Activated CD4-positive, alpha-beta memory T cell treated with anti-CD3 and anti-CD28 coated beads, Interleukin-2, amount 10 ng/mL, durations not matched to agents 7 days and 5 days (primary cell): ENCODE measurements around the gene FTCDNL1. TPM values are rescaled to one million over a fixed set of nuclear protein-coding genes. Genes with fewer than 3 reads are reported as not detected.

Source experiments
- CTCF ChIA-PET: fragments of 350-600 bp; sonication (Branson Sonifier 250); formaldehyde crosslinking; loops from one replicate; lab custom pipeline; 2021; ENCODE audit warnings: antibody characterized with exemption, inconsistent platforms; lab: Charles Lee
- POLR2A ChIA-PET: fragments of 350-600 bp; sonication (Branson Sonifier 250); formaldehyde crosslinking; loops from one replicate; lab custom pipeline; 2021; ENCODE audit warnings: antibody characterized with exemption; lab: Charles Lee
- DNase-seq: peaks from one replicate; pipeline ENCODE4 v3.0.0-alpha.2; 2020
- H3K27ac Mint-ChIP-seq: one replicate; pipeline ENCODE4 v1.8.0; 2021; ENCODE audit warnings: mild to moderate bottlenecking, mixed read lengths
- H3K27me3 Mint-ChIP-seq: one replicate; pipeline ENCODE4 v1.8.0; 2021; ENCODE audit warnings: mixed read lengths
- H3K36me3 Mint-ChIP-seq: one replicate; pipeline ENCODE4 v1.8.0; 2021; ENCODE audit warnings: low read depth, mixed read lengths
- H3K4me1 Mint-ChIP-seq: one replicate; pipeline ENCODE4 v1.8.0; 2021; ENCODE audit warnings: mixed read lengths
- H3K4me3 Mint-ChIP-seq: one replicate; pipeline ENCODE4 v1.8.0; 2021; ENCODE audit warnings: mild to moderate bottlenecking, mixed read lengths
- H3K9me3 Mint-ChIP-seq: one replicate; pipeline ENCODE4 v1.8.0; 2021; ENCODE audit warnings: mixed read lengths
- total RNA-seq, 2 experiments: library from RNA; stranded (reverse); gene quantifications; one replicate each; pipeline ENCODE4 v1.2.3, GENCODE V29; 2021

Gene FTCDNL1
- total RNA-seq, 2 experiments from 2014 or later = 0.86 to 1.3 TPM

DNA sequence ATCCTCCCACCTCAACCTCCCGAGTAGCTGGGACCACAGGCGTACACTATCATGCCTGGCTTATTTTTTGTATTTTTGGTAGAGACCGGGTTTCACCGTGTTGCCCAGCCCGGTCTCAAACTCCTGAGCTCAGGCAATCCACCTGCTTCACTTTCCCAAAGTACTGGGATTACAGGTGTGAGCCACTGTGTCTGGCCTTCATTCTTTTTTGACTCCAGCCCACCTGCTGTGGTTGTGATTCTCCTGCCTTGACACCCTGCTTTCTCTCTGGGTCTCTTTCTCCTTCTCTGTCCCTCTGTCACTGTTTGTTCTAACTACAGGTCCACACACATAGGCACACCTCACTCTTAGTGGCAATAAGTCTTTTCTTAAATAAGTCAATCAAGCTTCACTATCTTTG is 85.3 kb downstream of the FTCDNL1 start:
- no peaks in the 10 kb centered on the region for H3K36me3 Mint-ChIP-seq
- ChIA-PET POLR2A (no interaction called here), CTCF (no interaction called here)
- H3K4me1 Mint-ChIP-seq = no peaks in the 10 kb centered on the region
- no peak overlapping the region for H3K4me3 Mint-ChIP-seq
- H3K9me3 Mint-ChIP-seq = no peaks in the 10 kb centered on the region
- no peak overlapping the region for H3K27ac Mint-ChIP-seq
- no peak for DNase-seq
- H3K27me3 Mint-ChIP-seq = no peaks in the 10 kb centered on the region

DNA sequence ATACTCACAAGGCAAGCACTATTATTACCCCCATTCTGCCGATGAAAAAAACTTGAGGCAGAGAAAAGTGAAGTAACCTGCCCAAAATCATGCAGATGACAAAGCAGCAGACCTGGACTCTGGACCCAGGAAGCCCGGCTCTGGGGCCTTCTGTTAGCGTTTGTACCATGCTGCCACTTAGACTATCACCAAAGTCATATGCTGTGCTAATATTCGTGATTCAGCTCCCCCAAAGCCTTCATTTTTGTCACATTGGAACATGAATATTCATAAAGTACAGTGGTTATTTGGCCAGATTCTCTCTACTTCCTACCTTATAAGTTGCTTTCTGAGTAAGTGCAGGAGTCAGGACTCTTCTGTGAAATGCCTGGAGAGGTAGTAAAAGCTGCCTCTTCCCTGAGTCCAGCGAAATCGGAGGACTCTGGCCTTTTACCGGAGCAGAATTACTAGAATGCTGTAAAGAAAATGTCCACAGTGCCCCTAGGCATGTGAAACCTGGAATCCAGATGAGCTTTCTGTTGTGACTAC is 86.7 kb downstream of the FTCDNL1 start:
- no peaks in the 10 kb centered on the region for H3K4me1 Mint-ChIP-seq
- H3K9me3 Mint-ChIP-seq = no peaks in the 10 kb centered on the region

DNA sequence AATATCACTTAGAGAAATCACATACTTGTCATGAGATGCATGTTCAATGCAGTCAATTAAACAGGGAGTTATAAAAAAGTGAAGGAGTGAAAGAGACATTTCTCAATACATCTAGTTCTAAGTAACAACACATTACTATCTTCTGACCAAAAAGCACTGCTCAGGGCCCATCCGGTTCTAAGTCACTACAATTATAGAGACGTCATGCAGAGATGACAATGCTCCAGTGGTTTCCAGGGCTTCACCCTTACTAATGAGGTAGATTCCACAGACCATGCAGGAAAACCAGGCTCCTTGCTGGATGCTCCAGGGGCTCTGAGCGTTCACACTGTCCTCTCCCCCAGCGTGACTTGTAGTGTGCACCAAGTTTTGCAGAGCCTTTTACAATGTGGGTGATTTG is 88.0 kb downstream of the FTCDNL1 start:
- ChIA-PET CTCF (no interaction called here), POLR2A (no interaction called here)
- Mint-ChIP-seq H3K4me1 (no peaks in the 10 kb centered on the region), H3K36me3 (no peaks in the 10 kb centered on the region), H3K27me3 (no peaks in the 10 kb centered on the region), H3K9me3 (no peaks in the 10 kb centered on the region), H3K4me3 (no peak overlapping the region), H3K27ac (no peak overlapping the region)
- DNase-seq = no peak

More for the DNA sequence above, 86.7 kb downstream of the FTCDNL1 start:
- Mint-ChIP-seq H3K4me3 (no peak overlapping the region), H3K27me3 (no peaks in the 10 kb centered on the region), H3K36me3 (no peaks in the 10 kb centered on the region), H3K27ac (no peak overlapping the region)
- POLR2A ChIA-PET = no interaction called here
- CTCF ChIA-PET = no interaction called here
- no peak for DNase-seq

DNA sequence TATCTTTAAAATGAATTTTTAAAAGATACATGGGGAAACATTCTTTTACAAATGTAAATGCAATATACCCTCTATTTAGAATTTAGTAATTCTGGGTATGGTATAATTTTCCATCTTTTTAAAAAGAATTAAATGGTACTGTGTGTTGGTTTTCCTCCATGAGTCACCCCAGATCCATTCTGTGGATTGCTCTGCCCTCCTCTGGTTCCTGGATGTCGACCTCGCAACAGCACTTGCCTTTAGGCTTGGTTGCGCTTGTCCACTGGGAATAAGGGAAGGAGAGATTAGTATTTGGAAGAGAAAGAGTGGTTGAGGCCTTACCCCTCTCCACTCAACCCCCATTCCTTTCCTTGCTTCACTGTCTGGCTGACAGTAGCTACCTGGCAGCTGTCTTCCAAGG is 90.4 kb downstream of the FTCDNL1 start:
- Mint-ChIP-seq H3K4me1 (no peaks in the 10 kb centered on the region), H3K36me3 (no peaks in the 10 kb centered on the region), H3K9me3 (no peaks in the 10 kb centered on the region), H3K27me3 (peaks cover 10% of the 10 kb centered on the region), H3K27ac (no peak overlapping the region), H3K4me3 (no peak overlapping the region)
- ChIA-PET POLR2A (no interaction called here), CTCF (no interaction called here)
- no peak for DNase-seq

DNA sequence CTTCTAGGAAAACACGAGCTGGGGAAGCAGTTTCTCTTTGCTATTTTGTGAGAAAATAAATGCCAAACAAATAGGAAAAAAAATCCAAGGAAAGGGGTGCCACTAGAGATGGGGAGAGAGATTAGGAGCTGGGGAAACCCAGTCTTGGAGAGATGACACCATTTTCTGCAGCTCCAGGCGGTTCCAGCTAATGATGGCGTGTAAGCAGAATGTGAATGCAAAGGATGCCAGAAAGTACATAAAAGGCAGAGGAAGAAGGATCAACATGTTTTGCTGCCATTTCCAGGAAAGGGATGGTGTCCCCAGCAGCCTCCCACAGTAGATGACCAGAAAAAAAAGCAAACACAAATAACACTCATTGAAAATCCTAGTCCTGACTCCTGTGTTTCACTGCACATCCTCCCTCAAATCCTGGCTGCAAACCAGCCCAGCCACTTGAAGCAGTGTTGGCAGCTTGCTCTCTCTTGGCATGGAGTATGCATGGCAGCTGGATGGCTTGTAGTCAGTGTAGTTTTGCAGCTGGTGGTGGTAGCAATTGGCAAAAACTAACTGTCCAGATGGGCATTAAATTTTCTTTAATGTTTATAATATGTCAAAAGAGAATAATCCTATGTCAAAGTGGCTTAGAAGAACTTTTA is 93.6 kb downstream of the FTCDNL1 start:
- no peaks in the 10 kb centered on the region for H3K4me1 Mint-ChIP-seq
- no peaks in the 10 kb centered on the region for H3K9me3 Mint-ChIP-seq
- DNase-seq = no peak
- no peak overlapping the region for H3K4me3 Mint-ChIP-seq
- CTCF ChIA-PET = no interaction called here
- POLR2A ChIA-PET = no interaction called here
- H3K36me3 Mint-ChIP-seq = no peaks in the 10 kb centered on the region
- no peak overlapping the region for H3K27ac Mint-ChIP-seq
- H3K27me3 Mint-ChIP-seq = peaks cover 10% of the 10 kb centered on the region

DNA sequence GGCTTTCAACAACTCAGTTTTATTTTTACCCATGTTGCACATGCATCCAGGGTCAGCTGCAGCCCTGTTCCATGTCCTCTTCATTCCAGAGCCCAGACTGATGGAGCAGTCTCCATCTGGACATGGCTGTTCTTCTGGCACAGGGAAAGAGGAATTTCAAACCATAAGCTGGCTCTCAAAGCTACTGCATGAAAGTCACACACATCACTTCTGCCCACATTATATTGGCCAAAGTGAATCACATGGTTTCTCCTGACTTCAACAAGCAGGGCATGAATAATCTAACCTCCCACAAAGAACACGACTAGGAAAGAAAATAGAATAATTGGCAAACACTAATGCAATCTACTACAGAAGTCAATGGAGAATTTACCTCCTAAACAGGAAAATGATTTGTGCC is 94.2 kb downstream of the FTCDNL1 start:
- ChIA-PET CTCF (interaction anchor here (2.8 kb wide), 1 partner anchor 17 kb away, joined by 12 read pairs; no protein-coding TSS in a partner anchor), POLR2A (no interaction called here)
- H3K36me3 Mint-ChIP-seq = no peaks in the 10 kb centered on the region

DNA sequence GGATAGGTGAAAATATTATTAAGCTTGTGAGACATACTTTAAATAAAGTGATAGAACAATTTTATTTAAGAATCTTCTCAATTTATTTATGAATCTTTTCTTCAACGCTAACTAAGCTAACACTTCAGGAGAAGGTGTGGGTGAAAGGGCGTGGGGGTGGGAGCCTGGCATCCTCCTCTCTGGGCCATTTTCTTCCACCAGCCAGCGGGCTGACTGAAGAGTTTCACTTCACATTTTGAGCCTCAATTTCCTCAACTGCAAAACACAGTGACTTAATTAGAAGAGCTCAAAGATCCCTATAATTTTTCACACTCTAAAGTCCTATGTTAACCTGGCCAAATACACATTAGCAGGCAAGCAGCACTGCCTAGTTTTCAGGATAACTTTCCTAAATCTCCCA is 94.8 kb downstream of the FTCDNL1 start:
- Mint-ChIP-seq H3K27me3 (peaks cover 10% of the 10 kb centered on the region), H3K9me3 (no peaks in the 10 kb centered on the region), H3K4me1 (no peaks in the 10 kb centered on the region), H3K27ac (no peak overlapping the region), H3K36me3 (no peaks in the 10 kb centered on the region), H3K4me3 (no peak overlapping the region)
- DNase-seq = no peak
- ChIA-PET POLR2A (no interaction called here), CTCF (interaction anchor here (2.8 kb wide), 1 partner anchor 17 kb away, joined by 12 read pairs; no protein-coding TSS in a partner anchor)

More for the DNA sequence above, 94.2 kb downstream of the FTCDNL1 start:
- H3K9me3 Mint-ChIP-seq = no peaks in the 10 kb centered on the region
- H3K4me3 Mint-ChIP-seq = no peak overlapping the region
- H3K27ac Mint-ChIP-seq = no peak overlapping the region
- H3K27me3 Mint-ChIP-seq = peaks cover 10% of the 10 kb centered on the region
- no peaks in the 10 kb centered on the region for H3K4me1 Mint-ChIP-seq
- DNase-seq = no peak

DNA sequence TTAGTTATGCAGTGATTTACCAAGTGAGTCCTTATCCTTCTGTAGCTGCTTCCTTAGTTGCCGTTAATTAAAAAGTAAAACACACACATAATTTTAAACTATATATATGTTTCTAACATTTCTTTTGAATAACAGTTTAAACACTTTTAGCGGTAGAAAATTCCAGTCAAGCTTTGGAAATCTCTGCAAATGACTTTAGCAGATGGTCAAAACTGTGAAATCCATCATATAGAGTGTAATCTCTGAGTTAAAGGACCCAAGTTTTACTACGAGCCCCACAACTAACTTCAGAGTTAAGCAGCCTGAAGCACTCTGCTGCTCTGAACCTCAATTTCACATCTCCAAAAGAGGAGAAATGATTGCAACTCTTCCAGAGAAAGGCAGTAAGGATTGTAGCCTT is 96.2 kb downstream of the FTCDNL1 start:
- DNase-seq = no peak
- ChIA-PET POLR2A (no interaction called here), CTCF (interaction anchor here (2.8 kb wide), 1 partner anchor 15 kb away, joined by 12 read pairs; no protein-coding TSS in a partner anchor)
- Mint-ChIP-seq H3K36me3 (no peaks in the 10 kb centered on the region), H3K4me1 (no peaks in the 10 kb centered on the region), H3K27ac (no peak overlapping the region), H3K27me3 (peaks cover 10% of the 10 kb centered on the region), H3K9me3 (no peaks in the 10 kb centered on the region), H3K4me3 (no peak overlapping the region)

DNA sequence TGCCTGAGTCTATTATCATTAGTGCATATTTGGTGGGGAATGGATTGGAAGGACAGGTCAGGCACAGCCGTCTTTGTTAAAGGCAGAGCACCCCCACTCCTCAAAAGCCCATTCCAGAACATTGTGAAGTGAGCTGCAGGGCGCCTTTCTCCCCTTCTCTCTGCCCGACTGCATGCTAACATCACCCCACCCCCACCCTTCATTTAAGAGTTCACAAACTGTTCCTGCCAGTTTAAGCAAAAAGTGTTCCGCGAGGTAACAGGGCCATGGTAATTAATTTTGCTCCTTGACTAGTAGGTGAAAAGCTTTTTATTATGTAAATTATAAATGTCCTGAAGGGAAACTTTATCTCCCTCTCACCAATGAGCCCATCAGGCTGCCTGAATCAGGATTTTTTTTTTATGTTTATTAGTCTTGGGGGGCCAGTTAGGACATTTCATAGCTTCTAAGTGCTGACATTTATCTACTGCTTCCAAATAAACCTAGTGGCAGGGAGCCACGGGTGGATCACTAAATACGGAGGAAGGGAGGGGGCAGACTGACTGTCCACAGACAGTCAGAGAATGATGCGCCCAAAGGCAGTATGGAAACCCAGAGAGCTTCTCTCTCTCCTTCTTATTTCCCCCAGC is 99.4 kb downstream of the FTCDNL1 start:
- CTCF ChIA-PET = interaction anchor here (1.0 to 2.3 kb wide), 3 partner anchors 11 to 189 kb away, joined by 3 to 10 read pairs (median 3); no protein-coding TSS in a partner anchor
- DNase-seq = no peak
- H3K27me3 Mint-ChIP-seq = peaks cover 3% of the 10 kb centered on the region
- no peaks in the 10 kb centered on the region for H3K9me3 Mint-ChIP-seq
- no peak overlapping the region for H3K4me3 Mint-ChIP-seq
- no peaks in the 10 kb centered on the region for H3K4me1 Mint-ChIP-seq
- no peak overlapping the region for H3K27ac Mint-ChIP-seq
- no peaks in the 10 kb centered on the region for H3K36me3 Mint-ChIP-seq
- POLR2A ChIA-PET = no interaction called here

DNA sequence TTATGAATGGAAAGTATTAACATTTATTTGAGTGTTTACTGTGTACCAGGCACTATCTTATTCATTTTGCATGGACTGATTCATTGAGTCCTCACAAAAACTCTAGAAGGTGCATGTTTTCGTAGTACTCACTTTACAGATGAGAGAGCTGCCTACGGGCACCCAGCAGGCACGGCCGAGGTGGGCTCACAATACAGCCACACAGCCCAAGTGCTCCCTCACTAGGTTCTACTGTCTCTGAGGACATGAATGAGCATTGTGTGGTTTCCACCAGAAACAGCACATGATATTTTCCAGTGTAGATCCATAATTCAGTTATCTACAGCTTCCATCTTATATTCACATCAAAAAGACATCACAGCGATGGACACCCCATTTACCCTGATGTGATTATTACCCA is 101.4 kb downstream of the FTCDNL1 start:
- H3K9me3 Mint-ChIP-seq = no peaks in the 10 kb centered on the region
- no peak overlapping the region for H3K27ac Mint-ChIP-seq
- H3K27me3 Mint-ChIP-seq = no peaks in the 10 kb centered on the region
- no peaks in the 10 kb centered on the region for H3K36me3 Mint-ChIP-seq
- no peaks in the 10 kb centered on the region for H3K4me1 Mint-ChIP-seq
- ChIA-PET CTCF (no interaction called here), POLR2A (no interaction called here)
- DNase-seq = no peak
- no peak overlapping the region for H3K4me3 Mint-ChIP-seq

DNA sequence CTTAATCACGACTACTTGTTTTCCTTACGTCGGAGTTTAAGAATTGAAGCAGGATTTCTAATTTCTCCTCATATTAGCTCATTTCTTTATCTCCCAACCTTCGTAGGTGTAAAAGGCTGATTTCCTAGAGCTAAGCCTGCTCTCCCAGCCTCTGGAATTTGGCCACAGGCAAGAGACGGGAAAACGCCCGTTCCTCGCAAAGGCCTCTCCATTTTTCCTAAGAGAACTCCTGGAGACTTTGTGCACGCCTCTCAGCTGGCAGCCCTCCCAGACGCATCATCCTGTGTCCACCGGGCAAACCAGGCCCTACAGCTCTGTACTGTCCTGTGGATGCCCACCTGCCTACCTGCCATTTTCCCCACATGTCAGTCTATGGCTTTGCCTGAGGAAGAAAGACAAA is 106.3 kb downstream of the FTCDNL1 start:
- no peaks in the 10 kb centered on the region for H3K36me3 Mint-ChIP-seq
- ChIA-PET POLR2A (no interaction called here), CTCF (no interaction called here)
- no peak for DNase-seq
- H3K4me3 Mint-ChIP-seq = no peak overlapping the region
- H3K4me1 Mint-ChIP-seq = peaks cover 3% of the 10 kb centered on the region
- H3K27me3 Mint-ChIP-seq = peaks cover 8% of the 10 kb centered on the region
- H3K27ac Mint-ChIP-seq = no peak overlapping the region
- no peaks in the 10 kb centered on the region for H3K9me3 Mint-ChIP-seq

DNA sequence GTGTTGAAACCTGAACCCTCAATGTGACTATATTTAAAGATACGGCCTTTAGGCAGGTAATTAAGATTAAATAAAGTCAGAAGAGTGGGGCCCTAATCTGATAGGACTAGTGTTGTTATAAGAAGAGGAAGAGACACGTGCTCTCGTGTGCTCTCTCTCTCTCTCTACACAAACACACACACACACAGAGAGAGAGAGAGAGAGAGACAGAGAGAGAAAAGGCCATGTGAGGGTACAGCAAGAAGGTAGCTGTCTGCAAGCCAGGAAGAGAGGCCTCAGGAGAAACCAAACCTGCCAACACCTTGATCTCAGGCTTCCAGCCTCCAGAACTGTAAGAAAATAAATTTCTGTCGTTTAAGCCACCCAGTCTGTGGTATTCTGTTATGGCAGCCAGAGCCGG is 106.7 kb downstream of the FTCDNL1 start:
- Mint-ChIP-seq H3K4me3 (no peak overlapping the region), H3K36me3 (no peaks in the 10 kb centered on the region), H3K27ac (no peak overlapping the region), H3K4me1 (peaks cover 4% of the 10 kb centered on the region), H3K9me3 (no peaks in the 10 kb centered on the region), H3K27me3 (peaks cover 10% of the 10 kb centered on the region)
- DNase-seq = no peak
- POLR2A ChIA-PET = no interaction called here
- CTCF ChIA-PET = no interaction called here

DNA sequence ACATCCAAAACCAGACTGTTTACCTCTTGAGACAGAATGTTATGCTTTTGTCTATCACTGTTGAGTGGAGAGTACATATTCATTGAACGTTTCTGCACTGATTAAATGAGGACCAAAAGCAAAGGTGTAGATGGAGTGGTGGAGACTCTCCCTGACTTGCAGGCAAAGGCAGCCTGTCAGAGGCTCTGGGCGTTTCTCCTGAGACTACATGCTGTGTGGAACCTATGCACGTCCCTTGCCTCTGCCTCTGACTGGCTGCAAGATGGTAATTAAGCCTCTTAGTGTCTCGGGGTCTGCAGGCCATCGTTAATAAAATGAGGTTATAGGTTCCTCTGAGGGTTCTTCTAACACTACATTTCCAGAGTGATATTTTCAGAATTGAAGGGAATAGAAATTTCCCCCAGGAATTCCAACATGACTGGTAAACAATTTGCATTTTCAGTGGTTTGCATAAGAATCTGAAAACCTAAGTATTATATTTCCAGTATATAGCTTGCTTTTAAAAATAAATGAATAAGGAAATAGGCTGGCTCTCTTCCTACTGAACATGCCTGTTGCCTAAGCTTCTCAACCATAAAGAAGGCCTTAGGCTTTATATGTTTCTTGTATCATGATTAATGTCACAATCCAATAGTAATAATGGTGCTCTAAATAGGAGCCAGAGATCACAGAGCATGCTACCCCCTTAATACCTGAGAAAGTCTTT is 107.4 kb downstream of the FTCDNL1 start:
- POLR2A ChIA-PET = no interaction called here
- CTCF ChIA-PET = no interaction called here
- Mint-ChIP-seq H3K4me3 (no peak overlapping the region), H3K27ac (no peak overlapping the region), H3K9me3 (no peaks in the 10 kb centered on the region), H3K27me3 (peaks cover 17% of the 10 kb centered on the region), H3K36me3 (no peaks in the 10 kb centered on the region), H3K4me1 (peaks cover 4% of the 10 kb centered on the region)
- no peak for DNase-seq
